ENCODE data around the gene ERG. TPM values are rescaled to one million over a fixed set of nuclear protein-coding genes. Genes with fewer than 3 reads are reported as not detected.

ERG gene
- total RNA-seq, 1 experiment from 2014 or later, result 0.11 TPM

DNA sequence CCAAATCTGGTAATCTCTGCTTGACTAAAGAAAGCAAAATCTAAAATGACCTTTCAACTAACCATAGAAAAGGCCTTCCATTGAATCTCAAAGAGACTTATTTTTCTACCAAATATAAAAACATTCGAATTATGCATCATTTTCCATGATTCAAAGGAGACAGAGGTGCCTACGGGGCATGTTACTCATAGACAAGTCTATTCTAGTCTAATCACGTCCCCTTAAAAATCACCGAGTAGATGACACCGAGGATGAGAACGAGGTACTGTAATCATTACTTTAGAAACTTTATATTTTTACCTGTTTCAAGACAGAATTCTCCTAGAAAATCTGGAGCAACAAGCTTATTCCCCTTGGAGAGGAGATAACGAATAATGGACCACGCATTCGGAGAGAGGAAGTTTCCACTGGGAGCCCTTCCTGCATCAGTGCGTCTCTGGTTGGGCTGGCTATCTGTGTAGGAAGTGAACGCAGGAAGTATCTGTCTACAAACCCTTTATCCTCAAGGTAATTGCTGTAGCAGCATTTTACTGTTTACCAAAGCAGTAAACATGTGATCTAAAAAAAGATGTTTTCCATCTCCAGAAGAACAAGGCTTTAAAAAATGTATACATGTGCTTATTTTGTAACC lies 9.5 kb downstream of the ERG start:
- no peak overlapping the region for H3T11ph ChIP-seq (ENCODE audit: low read length)
- H3K23me2 ChIP-seq (ENCODE audit: insufficient read length, low read depth, low read length, poor library complexity, severe bottlenecking), result no peaks in the 10 kb centered on the region
- no peak overlapping the region for H2BK12ac ChIP-seq (ENCODE audit: insufficient read length, low read depth, low read length)
- no peak overlapping the region for H2BK15ac ChIP-seq (ENCODE audit: low read depth, low read length)
- no peak for DNase-seq
- no peak overlapping the region for H2BK5ac ChIP-seq (ENCODE audit: insufficient read length, low read length)
- no peak overlapping the region for H2BK120ac ChIP-seq (ENCODE audit: low read depth, low read length, poor library complexity, severe bottlenecking)
- no peak overlapping the region for H2BK20ac ChIP-seq (ENCODE audit: low read depth, low read length, poor library complexity, severe bottlenecking)
- no peaks in the 10 kb centered on the region for H3K79me1 ChIP-seq (ENCODE audit: insufficient read depth, low read depth, low read length, poor library complexity, severe bottlenecking)
- no peaks in the 10 kb centered on the region; the same call in 1 of the 2 replicates for H3K4me1 ChIP-seq (ENCODE audit: insufficient read depth, low read length)
- Mint-ChIP-seq H3K27me3 (ENCODE audit: low read depth) (peaks cover 2% of the 10 kb centered on the region; the same call in 1 of the 2 replicates), H3K9me3 (no peaks in the 10 kb centered on the region), H3K4me1 (peaks cover 7 to 29% of the 10 kb centered on the region in 2 experiments; a peak in 3 of 4 replicates), H3K27ac (0 out of 7 replicates have a peak overlapping the region, but pooled peaks of 1 of the 3 experiments have one; percentile 7), H3K4me3 (no peak overlapping the region), H3K36me3 (ENCODE audit: insufficient read depth in 1 of 3, low read depth in 3 of 3) (no peaks in the 10 kb centered on the region)
- no peak overlapping the region for H3K56ac ChIP-seq (ENCODE audit: insufficient read length, low read depth, low read length)
- H4K8ac ChIP-seq (replicated peaks; ENCODE audit: insufficient read length, low read depth, low read length), result no peak overlapping the region
- H3K18ac ChIP-seq (ENCODE audit: insufficient read length, low read depth, low read length), result no peak overlapping the region
- WGBS (ENCODE audit: extremely low coverage, insufficient read length, low lambda C conversion rate), result no CpG with 5 or more reads among the region's 11 CpGs
- no peak overlapping the region for H3K27ac ChIP-seq (ENCODE audit: insufficient read length, low read depth, low read length)
- no peak overlapping the region for H2AK5ac ChIP-seq (ENCODE audit: insufficient read length, low read length)
- TF ChIP-seq, protein P1, sequence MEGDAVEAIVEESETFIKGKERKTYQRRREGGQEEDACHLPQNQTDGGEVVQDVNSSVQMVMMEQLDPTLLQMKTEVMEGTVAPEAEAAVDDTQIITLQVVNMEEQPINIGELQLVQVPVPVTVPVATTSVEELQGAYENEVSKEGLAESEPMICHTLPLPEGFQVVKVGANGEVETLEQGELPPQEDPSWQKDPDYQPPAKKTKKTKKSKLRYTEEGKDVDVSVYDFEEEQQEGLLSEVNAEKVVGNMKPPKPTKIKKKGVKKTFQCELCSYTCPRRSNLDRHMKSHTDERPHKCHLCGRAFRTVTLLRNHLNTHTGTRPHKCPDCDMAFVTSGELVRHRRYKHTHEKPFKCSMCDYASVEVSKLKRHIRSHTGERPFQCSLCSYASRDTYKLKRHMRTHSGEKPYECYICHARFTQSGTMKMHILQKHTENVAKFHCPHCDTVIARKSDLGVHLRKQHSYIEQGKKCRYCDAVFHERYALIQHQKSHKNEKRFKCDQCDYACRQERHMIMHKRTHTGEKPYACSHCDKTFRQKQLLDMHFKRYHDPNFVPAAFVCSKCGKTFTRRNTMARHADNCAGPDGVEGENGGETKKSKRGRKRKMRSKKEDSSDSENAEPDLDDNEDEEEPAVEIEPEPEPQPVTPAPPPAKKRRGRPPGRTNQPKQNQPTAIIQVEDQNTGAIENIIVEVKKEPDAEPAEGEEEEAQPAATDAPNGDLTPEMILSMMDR (conservative IDR thresholded peaks at IDR 0.05), result no peak
- H4K91ac ChIP-seq (ENCODE audit: insufficient read length, low read depth, low read length), result no peak overlapping the region
- H3K79me2 ChIP-seq (ENCODE audit: insufficient read depth, low read length), result no peaks in the 10 kb centered on the region
- H3K23ac ChIP-seq (ENCODE audit: insufficient read length, low read depth, low read length), result no peak overlapping the region
- H3K4ac ChIP-seq (ENCODE audit: low read depth, low read length), result no peak overlapping the region
- H3K9me3 ChIP-seq (ENCODE audit: control insufficient read depth, low read depth, low read length), result no peaks in the 10 kb centered on the region
- no peak overlapping the region for H3K9ac ChIP-seq (ENCODE audit: extremely low read depth, insufficient read length, low read length)
- H3K4me2 ChIP-seq (ENCODE audit: insufficient read depth, insufficient read length, low read length), result no peak overlapping the region
- no peaks in the 10 kb centered on the region for H3K27me3 ChIP-seq (ENCODE audit: insufficient read depth, low read length)
- no peak overlapping the region for H2AFZ ChIP-seq (ENCODE audit: low read length)
- no peaks in the 10 kb centered on the region for H4K20me1 ChIP-seq (ENCODE audit: control insufficient read depth, insufficient read depth, insufficient read length)
- H4K5ac ChIP-seq (ENCODE audit: insufficient read length, low read depth, low read length), result no peak overlapping the region
- no peak overlapping the region for H3K14ac ChIP-seq (ENCODE audit: insufficient read depth, low read length)

Measured in H9 (cell line).